HCT116 (cell line): Measurements from ENCODE around the gene FADS6.

Experiments used
- EZH2 ChIP-seq: fragments of 200-600 bp; sonication (generic); IDR thresholded peaks from 2 replicates; pipeline ENCODE4 v1.6.1; 2017; ENCODE audit warnings: antibody characterized with exemption, mixed run types
- EZH2phosphoT487 ChIP-seq: fragments of 200-600 bp; IDR thresholded peaks from 2 replicates; pipeline ENCODE4 v1.6.1; 2018; ENCODE audit warnings: antibody characterized with exemption, borderline replicate concordance
- YY1 ChIP-seq: IDR thresholded peaks from 2 replicates; pipeline ENCODE4 v1.6.1; 2011; ENCODE audit warnings: low read length, low read depth, moderate library complexity, mild to moderate bottlenecking; ENCODE audit not compliant: insufficient replicate concordance; ENCODE audit errors: extremely low read depth
- TF ChIP-seq, protein P1 (sequence below), 3 experiments: fragments of 200-600 bp in 1 of 3; sonication (generic) in 1 of 3; IDR thresholded peaks in 2 of 3; conservative IDR thresholded peaks in 1 of 3; 2 replicates each; pipeline ENCODE4 v1.5.1; 2012 to 2017; ENCODE audit warnings: low read depth in 2 of 3, low read length in 2 of 3, antibody characterized with exemption in 1 of 3, borderline replicate concordance in 1 of 3, control low read depth in 1 of 3, mild to moderate bottlenecking in 1 of 3, mixed read lengths in 1 of 3, mixed run types in 1 of 3, moderate library complexity in 1 of 3; ENCODE audit not compliant: insufficient read depth in 1 of 3
- TF ChIP-seq, protein P2 (sequence below): IDR thresholded peaks from 2 replicates; pipeline ENCODE4 v1.6.1; 2012; ENCODE audit warnings: low read depth

DNA sequence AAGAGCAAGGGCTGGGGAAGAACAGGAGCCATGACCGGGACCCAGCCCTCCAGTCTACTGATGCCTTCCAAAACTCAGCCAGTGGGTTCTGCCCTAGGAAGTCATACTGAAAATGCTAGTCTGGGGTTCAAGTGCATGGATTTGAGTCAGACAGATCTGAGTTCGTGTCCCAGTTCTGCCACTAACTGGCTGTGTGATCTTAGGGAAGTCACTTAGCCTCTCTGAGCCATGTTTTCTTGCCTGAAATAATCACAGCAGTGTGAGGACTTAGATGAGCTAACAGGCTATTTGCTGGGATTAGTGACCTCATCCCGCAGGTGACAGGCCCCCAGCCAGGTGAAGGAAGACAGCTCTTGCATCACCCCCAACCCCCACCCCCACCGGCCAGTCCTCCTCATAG, 38.1 kb downstream of the FADS6 start:
- TF ChIP-seq EZH2 (no peak), YY1 (no peak), EZH2phosphoT487 (no peak)
- TF ChIP-seq, protein P1, sequence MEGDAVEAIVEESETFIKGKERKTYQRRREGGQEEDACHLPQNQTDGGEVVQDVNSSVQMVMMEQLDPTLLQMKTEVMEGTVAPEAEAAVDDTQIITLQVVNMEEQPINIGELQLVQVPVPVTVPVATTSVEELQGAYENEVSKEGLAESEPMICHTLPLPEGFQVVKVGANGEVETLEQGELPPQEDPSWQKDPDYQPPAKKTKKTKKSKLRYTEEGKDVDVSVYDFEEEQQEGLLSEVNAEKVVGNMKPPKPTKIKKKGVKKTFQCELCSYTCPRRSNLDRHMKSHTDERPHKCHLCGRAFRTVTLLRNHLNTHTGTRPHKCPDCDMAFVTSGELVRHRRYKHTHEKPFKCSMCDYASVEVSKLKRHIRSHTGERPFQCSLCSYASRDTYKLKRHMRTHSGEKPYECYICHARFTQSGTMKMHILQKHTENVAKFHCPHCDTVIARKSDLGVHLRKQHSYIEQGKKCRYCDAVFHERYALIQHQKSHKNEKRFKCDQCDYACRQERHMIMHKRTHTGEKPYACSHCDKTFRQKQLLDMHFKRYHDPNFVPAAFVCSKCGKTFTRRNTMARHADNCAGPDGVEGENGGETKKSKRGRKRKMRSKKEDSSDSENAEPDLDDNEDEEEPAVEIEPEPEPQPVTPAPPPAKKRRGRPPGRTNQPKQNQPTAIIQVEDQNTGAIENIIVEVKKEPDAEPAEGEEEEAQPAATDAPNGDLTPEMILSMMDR (IDR thresholded peaks at IDR 0.05 in 2 of 3, conservative IDR thresholded peaks at IDR 0.05 in 1 of 3; ENCODE audit: borderline replicate concordance in 1 of 3, insufficient read depth in 1 of 3, low read depth in 2 of 3, low read length in 2 of 3), result no peak
- TF ChIP-seq, protein P2, sequence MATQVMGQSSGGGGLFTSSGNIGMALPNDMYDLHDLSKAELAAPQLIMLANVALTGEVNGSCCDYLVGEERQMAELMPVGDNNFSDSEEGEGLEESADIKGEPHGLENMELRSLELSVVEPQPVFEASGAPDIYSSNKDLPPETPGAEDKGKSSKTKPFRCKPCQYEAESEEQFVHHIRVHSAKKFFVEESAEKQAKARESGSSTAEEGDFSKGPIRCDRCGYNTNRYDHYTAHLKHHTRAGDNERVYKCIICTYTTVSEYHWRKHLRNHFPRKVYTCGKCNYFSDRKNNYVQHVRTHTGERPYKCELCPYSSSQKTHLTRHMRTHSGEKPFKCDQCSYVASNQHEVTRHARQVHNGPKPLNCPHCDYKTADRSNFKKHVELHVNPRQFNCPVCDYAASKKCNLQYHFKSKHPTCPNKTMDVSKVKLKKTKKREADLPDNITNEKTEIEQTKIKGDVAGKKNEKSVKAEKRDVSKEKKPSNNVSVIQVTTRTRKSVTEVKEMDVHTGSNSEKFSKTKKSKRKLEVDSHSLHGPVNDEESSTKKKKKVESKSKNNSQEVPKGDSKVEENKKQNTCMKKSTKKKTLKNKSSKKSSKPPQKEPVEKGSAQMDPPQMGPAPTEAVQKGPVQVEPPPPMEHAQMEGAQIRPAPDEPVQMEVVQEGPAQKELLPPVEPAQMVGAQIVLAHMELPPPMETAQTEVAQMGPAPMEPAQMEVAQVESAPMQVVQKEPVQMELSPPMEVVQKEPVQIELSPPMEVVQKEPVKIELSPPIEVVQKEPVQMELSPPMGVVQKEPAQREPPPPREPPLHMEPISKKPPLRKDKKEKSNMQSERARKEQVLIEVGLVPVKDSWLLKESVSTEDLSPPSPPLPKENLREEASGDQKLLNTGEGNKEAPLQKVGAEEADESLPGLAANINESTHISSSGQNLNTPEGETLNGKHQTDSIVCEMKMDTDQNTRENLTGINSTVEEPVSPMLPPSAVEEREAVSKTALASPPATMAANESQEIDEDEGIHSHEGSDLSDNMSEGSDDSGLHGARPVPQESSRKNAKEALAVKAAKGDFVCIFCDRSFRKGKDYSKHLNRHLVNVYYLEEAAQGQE, result no peak
